HG02678 (cell line): ENCODE measurements around the gene SYNPO.

Experiments used
- ATAC-seq: cut with Tn5 transposase; IDR thresholded peaks from one replicate; pipeline ENCODE4 v1.9.1; 2021; ENCODE audit warnings: mild to moderate bottlenecking, moderate library complexity; ENCODE audit not compliant: unreplicated experiment

Gene SYNPO

GRCh38 chr5:150624334-150625163 lies 15.9 kb upstream of the SYNPO start:
- ATAC-seq = peak; percentile 29

GRCh38 chr5:150625164-150625535 lies 15.3 kb upstream of the SYNPO start:
- ATAC-seq = no peak

DNA sequence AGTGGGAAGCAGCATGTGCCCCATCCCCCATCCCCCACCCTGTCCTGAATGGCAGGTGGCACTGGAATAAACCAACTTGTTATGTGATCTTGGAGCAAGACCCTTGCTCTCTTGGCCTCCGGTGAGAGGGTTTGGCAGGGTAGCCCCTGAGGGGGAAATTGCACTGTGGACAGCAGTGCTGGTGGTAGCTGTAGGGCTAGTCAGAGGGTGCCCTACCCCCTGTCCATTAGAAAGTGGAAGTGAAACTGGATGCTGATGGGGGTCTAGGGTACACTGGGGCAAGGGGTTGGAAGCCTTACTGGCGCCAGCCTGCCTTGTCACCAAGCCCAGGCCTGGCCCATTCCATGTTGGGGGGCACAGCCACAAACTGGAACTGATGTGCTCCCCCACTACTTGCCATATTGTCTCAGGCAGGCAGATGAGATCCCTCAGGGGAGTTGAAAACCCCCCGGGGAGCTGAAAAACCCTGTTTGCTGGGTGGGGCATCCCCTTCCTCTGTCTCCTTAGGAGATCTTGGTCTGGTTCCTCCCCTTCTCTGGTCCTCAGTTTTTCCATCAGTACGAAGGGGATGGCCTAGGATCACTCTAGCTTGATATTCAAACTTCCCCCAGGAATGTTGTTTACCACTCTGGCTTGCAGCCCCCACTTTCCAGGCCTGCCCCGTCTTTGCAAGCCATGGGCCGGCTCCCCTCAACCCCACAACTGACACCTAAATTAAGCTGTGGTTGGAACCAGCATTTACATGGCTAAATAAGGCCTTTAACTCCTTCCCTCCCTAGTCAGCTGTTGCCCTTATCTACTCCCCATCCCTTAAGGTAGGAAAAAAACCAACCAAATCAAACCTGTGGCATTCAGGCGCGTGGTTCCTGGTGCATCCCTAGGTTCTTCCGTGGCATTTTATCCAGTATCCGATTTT lies 14.4 kb upstream of the SYNPO start:
- ATAC-seq = peak; percentile 49

- ATAC-seq = no peak
These were observed 13.6 kb upstream of the SYNPO start for GRCh38 chr5:150626853-150627276.

GRCh38 chr5:150627731-150628545 lies 12.5 kb upstream of the SYNPO start:
- ATAC-seq = no peak

- ATAC-seq = no peak
These were observed 11.4 kb upstream of the SYNPO start for GRCh38 chr5:150628936-150629485.

DNA sequence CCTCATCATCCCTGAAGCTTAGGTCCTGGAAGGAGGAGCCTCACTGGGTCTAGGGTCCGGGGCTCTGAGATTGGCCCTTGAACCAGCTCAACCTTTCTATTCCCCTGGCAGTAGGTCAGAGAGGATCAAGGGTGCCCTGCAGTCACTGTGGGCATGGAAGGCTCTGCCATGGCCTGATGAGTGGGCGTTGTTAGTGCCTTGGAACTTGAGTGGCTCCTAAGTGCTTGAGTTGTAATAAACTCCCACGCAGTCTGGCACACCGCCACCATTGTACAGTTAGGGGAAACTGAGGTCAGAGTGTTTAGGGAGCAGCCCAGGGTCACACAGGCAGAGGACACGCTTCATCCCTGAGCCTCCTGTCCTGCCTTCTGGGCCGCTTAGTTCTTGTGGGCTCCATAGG lies 10.4 kb upstream of the SYNPO start:
- ATAC-seq = no peak

DNA sequence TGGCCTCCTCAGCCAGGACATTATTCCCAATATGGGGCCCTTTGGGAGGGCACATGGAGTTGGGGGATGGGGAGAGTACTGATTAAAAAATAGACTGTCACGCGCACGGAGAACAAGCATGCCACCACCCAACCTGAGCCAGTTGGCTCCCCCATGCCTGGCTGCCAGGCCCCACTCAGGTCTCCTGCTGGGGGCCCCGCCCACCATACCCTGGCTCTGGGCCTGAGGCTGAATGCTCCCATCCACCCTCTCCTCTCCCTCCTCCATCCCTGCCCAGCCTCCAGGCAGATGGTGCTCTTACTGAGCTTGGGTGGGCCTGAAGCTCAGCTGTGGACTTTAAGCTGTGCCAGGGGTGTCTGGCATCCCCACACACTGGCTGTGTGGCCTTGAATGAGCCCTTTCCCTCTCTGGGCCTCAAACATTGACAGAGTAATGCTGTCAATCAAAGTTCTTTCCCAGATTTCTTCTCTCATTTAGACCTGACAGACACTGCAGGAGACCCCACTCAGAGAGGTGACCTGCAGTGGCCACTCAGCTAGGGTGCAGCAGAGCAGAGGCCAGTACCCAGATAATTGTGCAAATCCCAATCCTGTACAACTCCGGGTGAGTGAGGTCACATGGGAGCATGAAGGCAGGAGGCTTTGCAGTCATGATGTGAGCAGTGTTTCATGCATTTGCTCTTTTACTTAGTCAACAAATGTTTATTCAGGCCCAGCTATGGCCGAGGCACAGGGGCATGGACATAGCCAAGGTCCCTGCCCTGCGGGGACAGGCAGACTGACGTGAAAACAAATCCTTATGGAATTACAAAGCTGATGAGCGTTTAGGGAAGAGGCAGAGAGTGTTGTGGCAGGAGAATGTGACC lies 9.8 kb upstream of the SYNPO start:
- ATAC-seq = no peak

GRCh38 chr5:150631326-150631701 lies 9.1 kb upstream of the SYNPO start:
- no peak for ATAC-seq

GRCh38 chr5:150632305-150633160 lies 7.9 kb upstream of the SYNPO start:
- no peak for ATAC-seq

GRCh38 chr5:150633429-150633828 lies 7.0 kb upstream of the SYNPO start:
- no peak for ATAC-seq

DNA sequence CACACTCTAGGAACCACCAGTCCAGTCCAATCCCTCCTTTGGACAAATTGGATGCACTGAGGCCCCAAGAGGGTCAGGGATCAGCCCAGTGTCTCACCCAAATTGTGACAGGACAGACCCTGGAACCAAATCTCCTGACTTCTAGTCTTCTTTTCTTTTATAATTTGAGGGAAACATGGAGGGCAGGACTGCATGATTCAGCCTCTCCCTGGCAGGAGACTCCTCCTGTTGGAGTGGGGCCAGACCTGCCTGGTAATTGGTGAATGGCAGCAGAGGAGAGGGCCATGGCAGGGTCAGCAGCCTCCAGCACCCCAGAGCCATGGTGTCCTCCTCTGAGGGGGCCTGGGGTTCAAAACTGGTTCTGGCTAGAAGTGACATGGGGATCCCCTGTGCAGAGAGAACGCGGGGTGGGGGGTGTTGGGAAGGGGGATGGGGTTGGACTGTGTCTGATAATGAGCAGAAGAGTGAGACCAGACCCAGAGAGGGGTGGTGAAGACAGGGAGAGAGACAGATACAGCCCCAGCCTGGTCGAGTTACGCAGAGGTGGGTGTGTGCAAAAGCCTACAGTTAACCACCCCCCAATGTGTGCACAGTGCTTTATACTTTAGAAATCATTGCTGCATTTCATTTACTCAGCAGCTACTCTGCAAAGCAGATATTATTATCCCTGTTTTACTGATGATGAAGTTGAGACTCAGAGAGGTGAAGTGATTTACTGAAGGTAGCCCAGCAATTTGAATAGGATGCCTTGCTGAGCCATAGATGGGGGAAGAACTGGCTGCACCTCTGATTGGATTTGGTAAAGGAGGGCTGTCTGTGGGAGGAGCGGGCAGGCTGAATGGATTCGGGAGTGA lies 3.8 kb upstream of the SYNPO start:
- ATAC-seq = no peak

DNA sequence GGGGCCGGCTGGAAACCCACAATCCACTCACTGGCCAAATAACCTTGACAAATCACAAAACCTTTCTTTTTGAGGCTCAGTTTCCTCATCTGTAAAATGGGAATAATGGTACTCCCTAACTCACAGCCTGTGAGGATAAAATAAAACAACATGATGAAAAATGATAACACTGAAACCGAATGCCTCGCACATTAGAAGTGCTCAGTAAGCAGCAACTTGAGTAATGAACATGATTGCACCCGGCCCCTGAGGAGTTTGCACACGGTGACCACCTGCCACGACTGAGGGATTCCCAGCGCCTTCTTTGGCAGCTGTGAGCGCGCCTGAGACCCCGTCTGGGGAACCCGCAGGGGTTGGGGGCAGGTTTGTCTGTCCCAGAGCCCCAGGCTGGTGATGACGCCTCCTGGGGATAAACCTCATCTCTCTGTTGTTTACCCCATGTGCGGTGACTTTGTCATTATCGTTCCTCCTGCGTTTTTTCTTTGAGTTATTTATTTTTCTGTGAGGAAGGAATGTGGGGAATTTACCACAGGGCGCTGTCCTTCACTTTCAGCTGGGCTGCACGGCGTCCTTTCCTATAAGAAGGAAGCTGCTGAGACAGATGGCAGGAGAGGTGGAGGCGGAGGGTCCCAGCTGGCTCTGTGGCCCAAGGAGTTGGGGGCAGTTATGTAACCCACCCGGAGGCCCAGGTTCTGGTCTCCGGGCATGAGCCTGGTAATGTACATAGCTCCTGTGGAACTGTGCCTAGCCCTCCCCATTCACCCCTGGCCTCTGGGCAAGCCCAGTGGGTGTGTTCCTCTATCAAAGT lies 3.0 kb upstream of the SYNPO start:
- no peak for ATAC-seq

DNA sequence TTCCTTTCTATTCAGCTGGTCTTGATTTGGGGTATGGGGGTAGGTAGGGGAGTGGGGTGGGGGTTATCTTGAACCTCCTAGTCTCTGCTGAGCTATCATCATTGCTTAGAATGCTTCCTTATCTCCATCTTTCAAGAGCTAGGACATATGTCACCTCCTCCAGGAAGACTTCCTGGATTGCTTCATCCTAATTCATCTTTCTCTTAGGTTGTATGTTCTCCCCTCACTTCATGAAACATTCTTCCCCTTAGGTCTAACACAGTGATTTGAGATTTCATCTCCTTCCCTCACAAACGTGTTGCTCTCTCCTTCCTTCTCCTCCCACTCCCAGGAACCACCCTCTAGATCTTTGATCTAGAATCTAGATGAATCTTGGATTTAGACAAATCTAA lies 2.4 kb upstream of the SYNPO start:
- no peak for ATAC-seq

DNA sequence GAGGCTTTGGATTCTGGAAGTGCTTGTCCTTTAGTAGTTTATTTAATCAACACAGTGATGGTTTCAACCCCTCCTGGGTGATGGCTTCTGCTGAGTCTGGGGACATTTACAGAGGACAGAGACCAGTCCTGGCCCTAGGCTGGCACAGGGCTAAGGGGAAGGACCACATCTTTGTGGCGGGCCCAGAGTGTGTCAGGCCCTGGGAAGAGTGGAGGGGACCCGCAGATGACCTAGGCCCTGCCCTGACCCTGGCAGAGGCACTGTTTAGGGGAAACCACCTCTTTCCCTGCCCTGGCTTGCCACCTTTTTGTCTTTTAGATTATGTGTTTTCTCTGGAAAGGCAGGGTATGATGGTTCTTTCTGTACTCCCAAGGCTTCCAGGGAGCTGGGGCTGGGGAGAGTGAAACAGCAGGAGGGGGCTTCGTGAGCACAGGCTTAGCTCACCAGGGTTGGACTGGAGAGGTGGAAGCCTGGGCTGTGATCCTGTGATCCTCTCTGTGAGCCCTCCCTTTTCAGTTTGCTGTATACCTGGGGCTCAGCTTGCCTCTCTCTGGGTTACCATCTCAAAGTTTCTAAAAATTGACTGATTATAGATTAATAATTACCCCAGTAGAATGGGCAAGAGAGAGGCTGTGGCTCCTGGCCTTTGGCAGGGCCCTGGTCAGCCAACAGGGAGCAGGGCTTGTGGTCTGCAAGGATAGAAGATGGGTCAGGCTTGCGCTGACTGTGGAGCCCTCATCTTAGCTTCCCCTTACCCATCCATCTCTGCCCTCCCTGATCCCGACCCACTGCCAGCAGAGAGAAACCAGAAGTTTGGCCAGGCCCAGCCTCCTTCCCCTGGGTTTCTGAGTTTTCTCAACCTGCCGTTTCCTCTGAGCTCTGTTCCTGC lies 1.7 kb upstream of the SYNPO start:
- ATAC-seq = no peak

DNA sequence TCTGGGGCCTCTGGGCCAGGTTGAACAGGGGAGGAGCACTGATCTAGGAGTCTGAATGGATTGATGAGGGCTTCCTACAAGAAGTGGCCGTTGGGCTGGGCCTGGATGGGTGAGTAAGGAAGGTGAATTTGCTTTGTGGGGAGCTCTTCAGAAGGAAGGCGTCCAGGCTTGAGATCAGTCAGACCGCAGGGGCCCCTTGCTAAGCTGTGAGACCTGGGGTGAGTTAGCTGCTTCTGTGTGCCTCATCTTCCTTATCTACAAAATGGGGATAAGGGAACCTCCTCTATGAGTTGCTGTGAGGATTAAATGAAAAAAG lies 1.1 kb upstream of the SYNPO start:
- ATAC-seq = no peak
